Transverse colon (tissue), 4 donors: ENCODE measurements around the gene MAPK14.

Source experiments
- CTCF ChIP-seq, 5 experiments: fragments of 200-600 bp in 3 of 5; fragments of 450-650 bp in 2 of 5; sonication (generic) in 3 of 5; IDR thresholded peaks; 1 replicate in 2 of 5; 2 replicates in 3 of 5; pipeline ENCODE4 v1.5.1; 2016 to 2017; ENCODE audit warnings: antibody characterized with exemption in 5 of 5, inconsistent platforms in 3 of 5, mild to moderate bottlenecking in 2 of 5, moderate library complexity in 1 of 5
- POLR2AphosphoS5 ChIP-seq, 3 donors: sonication (generic); formaldehyde crosslinking; IDR thresholded peaks; one replicate each; pipeline ENCODE4 v1.6.1; 2016; ENCODE audit warnings: antibody characterized with exemption in 3 of 3

GRCh38 chr6:36038120-36038876 lies 10.7 kb downstream of the MAPK14 start:
- TF ChIP-seq POLR2AphosphoS5 (IDR thresholded peaks at IDR 0.05) (no peak), CTCF (IDR thresholded peaks at IDR 0.05) (no peak)
